Activated CD4-positive, CD25-positive, alpha-beta regulatory T cell treated with anti-CD3 and anti-CD28 coated beads, Interleukin-2, amount 50 U/mL, for 16 hours (primary cell): Measurements from ENCODE around the gene DSCAM.

Source experiments
- DNase-seq: peaks from one replicate; pipeline ENCODE4 v3.0.0-alpha.2; 2020; ENCODE audit warnings: low read depth, low spot score

Gene DSCAM

GRCh38 chr21:40707656-40708244, 139.2 kb downstream of the DSCAM start:
- no peak for DNase-seq

GRCh38 chr21:40706806-40707655, 139.9 kb downstream of the DSCAM start:
- no peak for DNase-seq

- DNase-seq: no peak
These were observed 140.8 kb downstream of the DSCAM start for GRCh38 chr21:40706176-40706575.

GRCh38 chr21:40704141-40704540, 142.8 kb downstream of the DSCAM start:
- no peak for DNase-seq

- no peak for DNase-seq
These were observed 147.6 kb downstream of the DSCAM start for GRCh38 chr21:40699366-40699765.

DNA sequence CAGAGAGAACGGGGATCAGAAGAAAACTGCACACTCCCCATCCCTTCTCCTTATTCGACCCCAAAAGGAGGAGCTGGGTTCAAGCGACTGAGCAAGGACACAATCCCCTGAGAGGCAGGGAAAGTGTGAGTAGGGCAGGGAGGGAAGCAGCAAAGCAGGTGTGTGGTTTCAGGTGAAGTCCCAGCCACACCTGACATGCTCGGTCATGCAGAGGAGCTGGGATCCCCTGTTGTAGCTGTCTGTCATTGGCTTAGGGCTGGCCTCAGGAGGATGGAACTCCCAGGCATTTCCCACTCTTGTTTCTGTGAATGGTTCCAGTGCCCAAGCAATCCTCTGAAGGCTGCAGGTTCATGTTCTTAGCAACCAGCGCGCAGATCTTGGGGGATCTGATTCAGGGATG, 150.7 kb downstream of the DSCAM start:
- DNase-seq: no peak

GRCh38 chr21:40689840-40690360, 157.1 kb downstream of the DSCAM start:
- no peak for DNase-seq

GRCh38 chr21:40689217-40689616, 157.7 kb downstream of the DSCAM start:
- DNase-seq: no peak

GRCh38 chr21:40688106-40688864, 158.7 kb downstream of the DSCAM start:
- no peak for DNase-seq

DNA sequence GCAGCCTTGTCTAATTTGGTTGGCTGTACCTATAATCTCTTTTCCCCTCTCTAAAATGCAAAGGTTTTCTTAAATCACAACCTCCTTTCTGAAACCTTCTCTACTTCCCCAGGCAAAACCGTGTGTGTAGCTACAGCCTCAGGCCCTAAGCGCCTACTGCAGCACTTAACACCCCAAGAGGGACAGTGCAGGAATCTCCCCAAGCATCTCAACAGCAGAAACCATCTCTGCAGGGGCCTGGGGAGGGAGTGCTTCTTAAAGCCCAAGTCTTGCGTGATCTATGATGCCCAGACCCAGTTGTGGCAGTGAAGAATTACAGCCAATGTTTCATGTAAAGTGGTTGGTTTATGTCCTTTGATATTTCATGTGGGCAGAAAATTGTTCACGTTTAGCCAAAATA, 159.3 kb downstream of the DSCAM start:
- no peak for DNase-seq

GRCh38 chr21:40686526-40686925, 160.4 kb downstream of the DSCAM start:
- no peak for DNase-seq

- DNase-seq: no peak
These were observed 161.8 kb downstream of the DSCAM start for GRCh38 chr21:40685141-40685540.

GRCh38 chr21:40684726-40685125, 162.2 kb downstream of the DSCAM start:
- no peak for DNase-seq

- DNase-seq: no peak
These were observed 163.6 kb downstream of the DSCAM start for GRCh38 chr21:40683349-40683748.

- no peak for DNase-seq
These were observed 165.6 kb downstream of the DSCAM start for GRCh38 chr21:40681164-40681859.

DNA sequence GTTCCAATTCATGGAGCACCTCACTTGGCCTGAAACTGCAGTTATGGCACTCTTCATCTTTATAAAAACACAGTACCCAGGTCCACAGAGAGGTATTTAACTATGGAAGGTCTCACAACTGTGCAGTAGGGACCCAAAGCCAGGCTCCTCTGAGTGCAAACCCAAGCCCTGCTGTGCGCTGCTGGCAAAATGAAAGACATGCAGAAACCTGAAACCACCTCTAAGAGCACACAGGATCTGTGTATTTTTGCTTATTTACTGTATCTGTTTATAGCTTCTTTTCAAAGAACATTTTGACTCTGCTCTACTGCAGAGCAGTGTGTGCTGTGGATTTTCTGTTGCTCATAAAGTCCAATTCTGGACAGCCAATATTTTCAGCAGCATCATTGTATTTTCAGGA, 166.6 kb downstream of the DSCAM start:
- DNase-seq: no peak

- DNase-seq: no peak
These were observed 168.2 kb downstream of the DSCAM start for GRCh38 chr21:40678681-40679284.

DNA sequence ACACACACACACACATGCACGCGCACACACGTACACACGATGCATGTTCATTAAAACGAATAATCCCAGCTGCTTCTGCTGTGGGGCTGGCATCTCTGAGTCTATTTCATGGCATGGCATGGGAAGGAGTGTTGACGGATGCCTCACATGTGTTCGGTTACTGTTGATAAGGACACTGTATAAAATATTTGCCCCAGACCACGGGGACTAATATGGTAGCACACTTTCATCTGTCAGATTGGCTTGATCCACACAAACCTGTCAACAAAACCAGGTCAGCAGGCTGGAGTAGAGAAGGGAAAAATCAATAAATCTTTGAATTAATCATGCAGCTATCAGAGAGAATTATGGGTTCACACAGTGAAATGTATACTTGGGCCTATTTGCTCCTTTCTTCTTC, 171.9 kb downstream of the DSCAM start:
- DNase-seq: no peak

- DNase-seq: no peak
These were observed 174.4 kb downstream of the DSCAM start for GRCh38 chr21:40672602-40673001.

- no peak for DNase-seq
These were observed 175.2 kb downstream of the DSCAM start for GRCh38 chr21:40671716-40672115.

DNA sequence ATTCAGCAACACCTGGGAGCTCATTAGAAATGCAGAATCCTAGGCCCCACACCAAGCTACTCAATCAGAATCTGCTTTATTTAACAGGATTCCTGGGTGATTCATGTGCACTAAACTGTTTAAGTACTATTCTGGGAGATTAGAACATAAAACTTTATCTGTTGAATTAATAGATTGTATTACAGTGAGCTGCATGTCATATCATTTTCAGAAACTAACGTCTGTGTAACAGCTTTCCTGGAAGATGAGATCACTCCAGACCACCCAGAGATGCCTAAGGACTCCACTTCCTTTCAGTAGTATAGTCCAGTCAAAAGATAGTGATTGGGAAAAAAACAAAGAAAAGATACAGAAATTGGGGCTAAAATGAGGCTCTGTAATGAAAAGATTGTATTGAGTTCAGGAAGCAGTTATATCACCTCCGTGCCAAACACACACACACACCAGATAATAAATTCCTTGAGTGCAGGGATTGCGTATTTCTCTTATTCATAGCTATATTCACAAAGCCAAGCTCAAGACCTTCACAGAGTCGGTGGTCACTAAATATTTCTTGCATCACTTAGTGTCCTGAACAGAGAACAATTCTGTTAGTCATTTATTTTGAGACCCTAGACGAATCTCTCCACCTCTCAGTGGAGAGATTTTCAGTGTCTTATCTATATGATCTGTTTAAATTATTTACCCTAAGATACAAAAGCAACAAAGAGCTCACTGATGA, 178.2 kb downstream of the DSCAM start:
- DNase-seq: no peak
